ENCODE results near the gene RING1.

RING1 gene

GRCh38 chr6:33176906-33177305 is 31.4 kb upstream of the RING1 start:
- H3K27me3 ChIP-seq (ENCODE audit: insufficient read depth, low read length), result 0 out of 2 replicates have a peak, but pooled peaks cover 7% of the 10 kb centered on the region
- H3K79me2 ChIP-seq (ENCODE audit: insufficient read depth, low read length), result no peaks in the 10 kb centered on the region

GRCh38 chr6:33177552-33178446 is 30.5 kb upstream of the RING1 start:
- Histone ChIP-seq H3K79me2 (ENCODE audit: insufficient read depth, low read length) (no peaks in the 10 kb centered on the region), H3K27ac (ENCODE audit: low read depth, low read length, poor library complexity, severe bottlenecking) (no peak overlapping the region), H3K36me3 (ENCODE audit: insufficient read depth, low read length) (no peaks in the 10 kb centered on the region), H3K4me2 (ENCODE audit: low read length) (no peak overlapping the region), H3K9ac (ENCODE audit: low read length) (no peak overlapping the region), H3K27me3 (ENCODE audit: insufficient read depth, low read length) (0 out of 2 replicates have a peak, but pooled peaks cover 7% of the 10 kb centered on the region), H2AFZ (ENCODE audit: low read length) (no peak overlapping the region), H3K9me3 (ENCODE audit: low read length) (no peaks in the 10 kb centered on the region), H3K9me2 (ENCODE audit: low read depth, low read length) (no peaks in the 10 kb centered on the region), H3K4me1 (ENCODE audit: insufficient read depth, low read length, severe bottlenecking) (no peaks in the 10 kb centered on the region), H3K4me3 (ENCODE audit: low read depth, low read length, poor library complexity, severe bottlenecking) (no peak overlapping the region), H3F3A (ENCODE audit: insufficient read depth, low read length) (no peaks in the 10 kb centered on the region), H4K20me1 (ENCODE audit: insufficient read depth, low read length) (no peaks in the 10 kb centered on the region)
- no peak for TF ChIP-seq CTCF (IDR thresholded peaks at IDR 0.05; ENCODE audit: low read length)
- TF ChIP-seq EZH2 (IDR thresholded peaks at IDR 0.05; ENCODE audit: borderline replicate concordance, low read length), result no peak

More at GRCh38 chr6:33176906-33177305, 31.4 kb upstream of the RING1 start:
- TF ChIP-seq CTCF (IDR thresholded peaks at IDR 0.05; ENCODE audit: low read length), result no peak
- H3K9me2 ChIP-seq (ENCODE audit: low read depth, low read length), result no peaks in the 10 kb centered on the region
- no peaks in the 10 kb centered on the region for H3K36me3 ChIP-seq (ENCODE audit: insufficient read depth, low read length)
- no peaks in the 10 kb centered on the region for H4K20me1 ChIP-seq (ENCODE audit: insufficient read depth, low read length)
- no peaks in the 10 kb centered on the region for H3F3A ChIP-seq (ENCODE audit: insufficient read depth, low read length)
- no peaks in the 10 kb centered on the region for H3K4me1 ChIP-seq (ENCODE audit: insufficient read depth, low read length, severe bottlenecking)
- H3K9me3 ChIP-seq (ENCODE audit: low read length), result no peaks in the 10 kb centered on the region
- H3K4me3 ChIP-seq (ENCODE audit: low read depth, low read length, poor library complexity, severe bottlenecking), result no peak overlapping the region
- H3K27ac ChIP-seq (ENCODE audit: low read depth, low read length, poor library complexity, severe bottlenecking), result no peak overlapping the region
- no peak overlapping the region for H3K4me2 ChIP-seq (ENCODE audit: low read length)
- H2AFZ ChIP-seq (ENCODE audit: low read length), result no peak overlapping the region
- no peak overlapping the region for H3K9ac ChIP-seq (ENCODE audit: low read length)

- no peaks in the 10 kb centered on the region for H4K20me1 ChIP-seq (ENCODE audit: insufficient read depth, low read length)
- no peak for TF ChIP-seq CTCF (IDR thresholded peaks at IDR 0.05; ENCODE audit: low read length)
- TF ChIP-seq EZH2 (IDR thresholded peaks at IDR 0.05; ENCODE audit: borderline replicate concordance, low read length), result no peak
- H3K9me2 ChIP-seq (ENCODE audit: low read depth, low read length), result no peaks in the 10 kb centered on the region
- no peak overlapping the region for H3K4me2 ChIP-seq (ENCODE audit: low read length)
- H3K9me3 ChIP-seq (ENCODE audit: low read length), result no peaks in the 10 kb centered on the region
- no peak overlapping the region for H2AFZ ChIP-seq (ENCODE audit: low read length)
- no peak overlapping the region for H3K27ac ChIP-seq (ENCODE audit: low read depth, low read length, poor library complexity, severe bottlenecking)
- no peaks in the 10 kb centered on the region for H3K79me2 ChIP-seq (ENCODE audit: insufficient read depth, low read length)
- no peaks in the 10 kb centered on the region for H3F3A ChIP-seq (ENCODE audit: insufficient read depth, low read length)
- H3K4me1 ChIP-seq (ENCODE audit: insufficient read depth, low read length, severe bottlenecking), result peaks cover 8% of the 10 kb centered on the region
- no peaks in the 10 kb centered on the region for H3K36me3 ChIP-seq (ENCODE audit: insufficient read depth, low read length)
- H3K4me3 ChIP-seq (ENCODE audit: low read depth, low read length, poor library complexity, severe bottlenecking), result no peak overlapping the region
- no peak overlapping the region for H3K9ac ChIP-seq (ENCODE audit: low read length)
- 0 out of 2 replicates have a peak, but pooled peaks cover 7% of the 10 kb centered on the region for H3K27me3 ChIP-seq (ENCODE audit: insufficient read depth, low read length)
Measured at GRCh38 chr6:33178755-33179475, 29.4 kb upstream of the RING1 start.
